IPS DF 19.7 (cell line): ENCODE data around the gene DNASE2B.

Experiments
- DNase-seq: peaks from one replicate; pipeline ENCODE4 v3.0.0-alpha.2; 2013; ENCODE audit warnings: low read depth, low spot score

The DNASE2B gene

DNA sequence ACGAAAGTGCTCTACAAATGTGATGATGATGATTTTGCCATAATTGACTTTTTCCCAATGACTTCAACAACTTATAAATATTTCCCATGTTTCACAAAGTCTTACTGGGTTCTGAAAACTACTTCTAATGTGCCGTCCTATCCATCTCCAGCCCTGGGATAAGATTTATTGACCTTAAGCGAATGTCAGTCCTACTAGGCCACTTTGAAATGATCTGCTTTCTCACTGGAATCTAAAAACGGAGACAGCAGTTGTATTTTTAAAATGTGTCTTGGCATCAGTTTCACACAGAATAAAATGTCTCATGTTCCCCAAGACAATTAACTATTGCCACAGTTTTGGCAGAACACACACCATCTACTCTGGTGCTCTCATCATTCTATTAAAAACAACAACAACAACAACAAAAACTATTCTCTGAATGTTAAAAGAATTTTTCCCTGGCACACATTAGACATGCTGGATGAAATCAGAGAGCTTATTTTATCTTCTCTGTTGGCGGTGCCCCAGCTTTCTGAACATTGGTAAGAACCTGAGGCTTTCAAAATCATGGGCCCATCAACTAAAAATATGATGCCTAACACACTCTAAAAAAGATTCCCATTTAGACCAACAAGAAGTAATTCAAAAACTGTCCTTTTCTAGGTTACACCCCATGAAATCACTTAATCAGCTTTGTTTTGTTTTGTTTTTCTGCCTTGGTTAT lies 23.1 kb upstream of the DNASE2B start:
- no peak for DNase-seq

DNA sequence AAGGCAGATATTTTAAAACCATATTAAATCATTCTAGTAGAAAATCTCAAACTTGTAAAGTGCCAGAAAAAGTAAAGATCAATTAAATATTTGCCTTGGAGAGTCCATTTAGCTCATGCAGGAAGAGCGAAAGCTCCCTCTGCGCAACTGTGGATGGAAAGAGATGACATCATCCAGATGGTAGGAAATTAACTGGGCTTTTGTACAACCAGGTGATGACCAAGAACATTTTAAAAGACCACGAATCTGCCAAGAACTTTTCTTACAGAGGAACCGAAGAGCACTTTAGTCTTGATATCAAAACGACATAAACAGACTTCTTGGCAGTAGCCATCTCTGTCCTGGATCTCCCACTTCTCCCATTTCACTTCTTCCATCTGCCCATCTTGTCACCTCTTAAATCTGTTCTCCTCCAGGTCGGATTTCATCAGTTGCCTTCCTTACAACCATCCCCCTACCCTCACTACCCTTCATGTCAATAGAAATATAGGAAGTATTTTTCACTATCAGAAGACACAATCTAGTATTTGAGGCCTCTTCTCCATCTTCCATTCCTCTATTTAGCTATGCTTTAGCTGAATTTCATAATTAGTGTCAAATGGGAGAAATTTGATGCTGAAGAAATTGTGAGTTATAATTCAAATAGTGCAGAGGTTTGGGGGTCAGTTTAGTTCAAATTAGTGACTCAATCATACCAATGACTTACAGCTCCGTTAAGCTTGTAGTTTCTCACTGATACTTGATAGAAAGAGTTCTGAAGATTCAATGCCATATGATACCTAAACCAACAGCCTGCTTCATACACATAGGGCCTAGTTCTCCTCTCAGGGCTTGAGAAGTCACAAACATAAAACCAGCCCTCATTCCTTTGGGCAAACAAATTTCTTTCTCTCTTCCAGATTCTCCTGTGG lies 22.0 kb upstream of the DNASE2B start:
- no peak for DNase-seq

GRCh38 chr1:84377480-84378095 lies 20.7 kb upstream of the DNASE2B start:
- no peak for DNase-seq

- no peak for DNase-seq
These were observed 19.0 kb upstream of the DNASE2B start for GRCh38 chr1:84379138-84379916.

GRCh38 chr1:84379917-84380180 lies 18.4 kb upstream of the DNASE2B start:
- DNase-seq = no peak

DNA sequence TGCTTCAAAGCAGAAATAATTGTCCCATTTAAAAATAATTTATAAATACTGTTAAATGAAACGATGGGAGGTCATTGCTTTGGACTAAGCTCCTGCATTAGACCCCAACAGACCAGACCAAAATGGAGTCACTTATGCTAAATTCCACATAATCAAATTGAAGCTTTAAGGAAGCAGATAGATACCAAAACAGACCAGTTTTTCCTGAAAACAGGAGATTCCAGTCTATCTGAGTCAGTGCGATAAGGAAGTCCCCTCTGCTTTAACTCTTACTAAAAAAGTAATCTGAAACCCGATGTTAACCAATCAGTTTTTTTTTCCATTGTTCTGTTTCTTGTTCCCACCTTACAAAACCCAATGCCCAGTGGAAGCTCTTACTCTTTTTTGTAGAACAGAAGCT lies 16.2 kb upstream of the DNASE2B start:
- DNase-seq = no peak

GRCh38 chr1:84385347-84385746 lies 12.9 kb upstream of the DNASE2B start:
- no peak for DNase-seq

DNA sequence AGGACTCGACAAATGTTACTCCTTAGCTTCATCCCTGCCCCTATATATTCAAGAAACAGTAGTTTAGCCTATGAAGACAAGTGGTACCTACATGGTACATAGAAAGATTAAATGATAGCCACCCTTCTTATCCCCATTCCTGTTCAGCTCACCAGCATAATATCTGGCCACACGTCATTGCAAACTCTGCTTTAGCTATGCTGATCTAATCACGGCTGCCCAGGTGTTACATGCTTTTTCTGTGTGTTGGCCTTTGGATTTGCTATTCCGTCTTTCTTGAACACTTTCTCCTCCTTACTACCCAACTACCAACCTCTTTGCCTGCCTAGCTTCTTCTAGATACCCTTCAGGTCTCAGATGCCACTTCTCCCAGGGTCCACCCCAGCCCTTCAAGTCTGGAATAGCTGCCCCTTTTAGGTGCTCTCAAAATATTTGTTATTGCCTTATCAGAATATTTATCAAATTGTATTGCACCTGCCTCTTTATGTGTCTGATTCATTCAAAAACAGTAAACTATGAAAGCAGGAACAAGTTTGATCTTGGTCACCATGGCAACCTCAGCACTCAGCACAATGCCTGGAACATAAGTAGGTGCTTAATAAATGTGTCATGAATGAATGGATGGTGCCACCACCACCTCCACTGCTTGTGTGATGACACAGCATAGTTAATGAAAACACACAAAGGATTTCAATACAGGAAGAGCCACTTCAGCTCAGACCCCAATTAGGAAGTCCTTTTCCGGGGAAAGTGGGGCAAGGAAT lies 11.4 kb upstream of the DNASE2B start:
- no peak for DNase-seq

DNA sequence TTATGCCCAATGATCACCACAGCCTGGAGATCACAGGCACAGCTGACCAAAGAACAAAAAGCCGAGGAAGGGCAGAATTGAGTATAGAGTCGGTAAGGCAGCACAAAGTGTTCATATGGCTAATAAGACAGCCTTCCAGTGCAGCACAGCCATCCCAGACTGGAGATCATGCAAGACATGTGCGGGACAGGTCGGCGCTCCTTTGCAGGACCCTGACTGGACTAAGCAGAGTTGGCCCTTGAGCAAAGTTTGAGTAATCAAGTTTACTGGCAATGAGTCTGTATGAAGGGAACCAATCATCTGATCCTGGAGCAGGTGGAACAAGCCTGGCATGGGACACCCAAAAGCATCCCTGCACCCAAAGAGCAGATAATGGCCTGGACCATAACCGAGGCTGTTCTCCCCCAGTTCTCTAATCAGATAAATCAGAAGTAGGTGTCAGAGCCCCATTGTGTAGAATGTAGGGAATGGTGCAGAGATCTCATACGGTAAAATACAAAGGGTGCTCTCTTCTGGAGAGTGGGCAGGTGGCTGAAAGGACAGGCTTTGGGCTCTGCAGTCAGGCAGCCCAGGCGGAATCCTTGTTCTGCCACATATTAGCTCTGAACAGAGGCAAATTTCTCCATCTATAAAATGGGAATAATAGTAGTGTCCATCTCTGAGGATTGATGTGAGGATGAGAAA lies 10.7 kb upstream of the DNASE2B start:
- DNase-seq = peak; percentile 1

GRCh38 chr1:84390226-84390625 lies 8.1 kb upstream of the DNASE2B start:
- DNase-seq = no peak

DNA sequence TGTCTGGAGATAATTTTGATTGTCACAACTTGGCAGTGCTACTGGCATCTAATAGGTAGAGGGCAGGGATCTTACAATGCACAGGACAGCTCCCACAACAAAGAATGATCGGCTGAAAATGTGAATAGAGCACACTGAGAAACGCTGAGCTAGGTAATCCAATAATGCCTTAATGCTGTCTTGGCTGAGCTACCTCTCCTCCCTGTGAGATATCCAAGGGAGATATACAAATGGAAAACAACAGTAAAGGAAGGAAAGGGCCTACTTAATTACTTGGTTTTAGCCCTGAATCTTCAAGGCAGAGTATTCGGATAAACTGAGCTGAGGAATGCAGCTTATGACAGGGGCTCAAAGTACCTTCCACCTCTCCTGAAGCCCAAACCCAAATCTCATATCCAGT lies 2.9 kb downstream of the DNASE2B start:
- no peak for DNase-seq

- DNase-seq = no peak
These were observed 3.8 kb downstream of the DNASE2B start for GRCh38 chr1:84402060-84402459.

DNA sequence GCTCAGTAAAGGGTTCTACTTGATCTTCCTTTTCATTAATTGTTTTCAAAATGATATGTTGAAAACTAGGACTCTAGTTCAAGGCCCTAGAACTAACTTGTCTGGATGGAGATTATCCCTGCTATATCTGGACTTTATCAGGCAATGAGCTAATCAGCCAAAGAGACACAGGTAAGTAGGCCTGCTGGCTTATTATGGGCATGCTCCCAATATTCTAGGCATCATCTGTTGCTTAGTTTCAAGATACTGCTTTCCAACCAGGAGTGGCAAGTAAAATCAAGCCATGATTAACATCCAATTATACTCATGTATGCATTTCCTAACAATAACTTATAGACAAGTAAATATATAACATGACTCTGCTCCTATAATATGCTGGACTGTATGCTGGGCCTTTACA lies 4.2 kb downstream of the DNASE2B start:
- DNase-seq = no peak

DNA sequence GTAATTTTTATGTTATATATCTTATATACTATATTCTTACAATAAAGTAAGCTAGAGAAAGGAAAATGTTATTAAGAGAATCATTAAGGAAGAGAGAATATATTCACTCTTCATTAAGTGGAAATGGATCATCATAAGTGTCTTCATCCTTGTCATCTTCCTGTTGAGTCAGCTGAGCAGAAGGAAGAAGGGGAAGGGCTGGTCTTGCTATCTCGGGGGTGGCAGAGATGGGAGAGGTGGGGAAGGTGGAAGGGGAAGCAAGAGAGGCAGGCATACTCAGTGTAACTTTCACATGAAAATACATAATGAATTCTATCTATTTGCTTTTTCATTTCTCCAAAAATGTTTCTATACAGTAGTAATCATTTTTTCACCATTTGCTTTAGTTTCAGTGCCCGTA lies 5.1 kb downstream of the DNASE2B start:
- no peak for DNase-seq

DNA sequence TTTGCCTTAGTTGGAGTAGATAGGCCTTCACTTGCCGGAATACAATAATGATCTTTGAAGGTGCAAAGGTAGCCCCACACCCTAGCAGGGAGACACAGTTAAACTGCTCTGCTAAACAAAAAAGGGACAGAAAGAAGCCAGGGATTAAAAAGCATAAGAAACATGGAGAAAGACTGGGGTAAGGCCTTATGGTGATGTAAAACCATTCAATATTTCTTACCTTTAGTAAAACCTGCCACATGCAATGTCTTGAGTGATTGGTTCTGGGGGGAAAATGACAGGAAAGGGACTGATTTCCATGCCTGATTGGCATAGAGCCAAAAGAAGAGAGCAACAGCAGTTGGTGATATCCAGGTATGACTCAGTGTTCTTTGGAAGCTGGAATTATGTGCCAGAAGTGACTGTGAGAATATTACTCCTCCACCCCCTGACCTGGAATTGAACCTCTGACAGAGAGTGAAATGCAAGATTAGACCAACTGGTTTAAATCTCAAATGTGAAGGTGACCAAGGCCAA lies 8.1 kb downstream of the DNASE2B start:
- DNase-seq = no peak

- DNase-seq = no peak
These were observed 9.2 kb downstream of the DNASE2B start for GRCh38 chr1:84407524-84407923.

GRCh38 chr1:84407958-84408422 lies 9.7 kb downstream of the DNASE2B start:
- no peak for DNase-seq

DNA sequence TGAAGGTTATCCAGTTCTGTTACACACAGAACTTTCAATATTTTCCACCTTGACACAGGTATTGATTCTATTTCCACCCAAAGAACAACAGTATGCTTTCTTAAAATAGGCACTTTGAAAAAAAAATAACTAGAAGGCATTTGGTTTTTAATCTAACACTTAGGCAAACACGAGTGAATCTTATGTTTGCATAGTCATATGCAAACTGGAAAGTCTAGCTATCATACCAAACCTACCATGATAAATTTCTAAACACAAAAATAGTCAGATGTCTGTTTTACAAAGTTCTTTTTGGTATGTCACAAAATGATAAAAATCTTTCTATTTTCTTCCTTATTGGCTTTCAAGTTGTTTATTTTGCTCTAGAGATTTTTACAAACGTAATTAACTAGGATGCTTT lies 11.6 kb downstream of the DNASE2B start:
- DNase-seq = no peak

GRCh38 chr1:84410328-84411095 lies 12.2 kb downstream of the DNASE2B start:
- DNase-seq = no peak
